Vagina (tissue), 2 donors: ENCODE measurements around the gene CERS5.

ENCODE experiments used
- POLR2AphosphoS5 ChIP-seq, 2 donors: sonication (generic); formaldehyde crosslinking; IDR thresholded peaks; one replicate each; pipeline ENCODE4 v1.9.0; 2017; ENCODE audit warnings: antibody characterized with exemption in 2 of 2, mild to moderate bottlenecking in 2 of 2, low read depth in 1 of 2; ENCODE audit not compliant: insufficient read depth in 1 of 2
- TF ChIP-seq, protein P1 (sequence below), 3 experiments: fragments of 450-650 bp in 2 of 3; fragments of 200-600 bp in 1 of 3; sonication (generic) in 1 of 3; IDR thresholded peaks; one replicate each; pipeline ENCODE4 v1.5.1; 2017 to 2019; ENCODE audit warnings: antibody characterized with exemption in 3 of 3, mild to moderate bottlenecking in 2 of 3, moderate library complexity in 2 of 3

DNA sequence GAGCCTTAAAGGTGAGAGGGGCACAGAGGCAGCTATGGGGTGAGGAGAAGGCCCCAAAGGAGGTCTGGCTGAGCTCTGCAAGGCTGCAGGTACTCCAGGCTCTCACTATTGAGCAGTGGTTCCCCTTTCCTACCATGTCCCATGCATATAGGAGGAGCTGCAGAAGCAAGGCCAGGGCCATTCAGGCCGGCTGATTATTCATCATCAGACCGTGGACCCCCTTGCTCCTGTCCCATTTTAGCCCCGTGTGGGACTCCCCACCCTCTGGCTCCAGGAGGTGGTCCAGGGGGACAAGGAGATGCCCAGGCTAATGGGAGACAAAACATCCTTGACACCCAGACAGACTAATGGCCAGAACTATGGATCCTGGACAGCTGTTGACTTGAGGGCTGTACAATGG lies 60.3 kb downstream of the CERS5 start:
- TF ChIP-seq, protein P1, sequence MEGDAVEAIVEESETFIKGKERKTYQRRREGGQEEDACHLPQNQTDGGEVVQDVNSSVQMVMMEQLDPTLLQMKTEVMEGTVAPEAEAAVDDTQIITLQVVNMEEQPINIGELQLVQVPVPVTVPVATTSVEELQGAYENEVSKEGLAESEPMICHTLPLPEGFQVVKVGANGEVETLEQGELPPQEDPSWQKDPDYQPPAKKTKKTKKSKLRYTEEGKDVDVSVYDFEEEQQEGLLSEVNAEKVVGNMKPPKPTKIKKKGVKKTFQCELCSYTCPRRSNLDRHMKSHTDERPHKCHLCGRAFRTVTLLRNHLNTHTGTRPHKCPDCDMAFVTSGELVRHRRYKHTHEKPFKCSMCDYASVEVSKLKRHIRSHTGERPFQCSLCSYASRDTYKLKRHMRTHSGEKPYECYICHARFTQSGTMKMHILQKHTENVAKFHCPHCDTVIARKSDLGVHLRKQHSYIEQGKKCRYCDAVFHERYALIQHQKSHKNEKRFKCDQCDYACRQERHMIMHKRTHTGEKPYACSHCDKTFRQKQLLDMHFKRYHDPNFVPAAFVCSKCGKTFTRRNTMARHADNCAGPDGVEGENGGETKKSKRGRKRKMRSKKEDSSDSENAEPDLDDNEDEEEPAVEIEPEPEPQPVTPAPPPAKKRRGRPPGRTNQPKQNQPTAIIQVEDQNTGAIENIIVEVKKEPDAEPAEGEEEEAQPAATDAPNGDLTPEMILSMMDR (IDR thresholded peaks at IDR 0.05) = no peak
- TF ChIP-seq POLR2AphosphoS5 (IDR thresholded peaks at IDR 0.05; ENCODE audit: insufficient read depth in 1 of 2, low read depth in 1 of 2) = no peak
